Activated CD4-positive, CD25-positive, alpha-beta regulatory T cell treated with anti-CD3 and anti-CD28 coated beads, Interleukin-2, amount 50 U/mL, for 24 hours (primary cell): Measurements from ENCODE around the gene WDR87.

Experiments used
- ATAC-seq, 2 donors: fragments of 150-1000 bp; cut with Tn5 transposase; one replicate each; pipeline ENCODE4 v1.10.0; 2021; ENCODE audit warnings: mild to moderate bottlenecking in 1 of 2, moderate library complexity in 1 of 2

Gene WDR87

GRCh38 chr19:37905946-37906868 lies at the start of gene WDR87:
TSS of gene WDR87 (minus strand) at chr19:37906594. CDS start at chr19:37898239, 8,355 bp downstream.
- peak in 1 of 2 donors; percentile 12 for ATAC-seq

DNA sequence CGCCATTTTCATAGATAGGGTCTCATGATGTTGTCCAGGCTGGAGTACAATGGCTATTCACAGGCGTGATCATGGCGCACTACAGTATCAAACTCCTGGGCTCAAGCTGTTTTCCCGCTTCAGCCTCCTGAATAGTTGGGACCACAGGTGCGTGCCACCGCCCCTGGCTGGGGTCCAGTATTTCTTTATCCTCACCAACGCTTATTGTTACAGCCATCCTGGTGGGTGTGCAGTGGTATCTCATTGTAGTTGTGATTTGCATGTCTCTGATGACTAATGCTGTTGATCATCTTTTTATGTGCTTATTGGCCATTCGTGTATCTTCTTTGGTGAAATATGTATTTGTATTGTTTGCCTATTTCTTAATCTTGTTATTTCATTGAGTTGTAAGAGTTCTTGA lies 49.6 kb upstream of the WDR87 start:
- no peak for ATAC-seq

GRCh38 chr19:37954421-37954874 lies 48.1 kb upstream of the WDR87 start:
- no peak for ATAC-seq

- ATAC-seq, result no peak
Measured at GRCh38 chr19:37953918-37954303, 47.5 kb upstream of the WDR87 start.

DNA sequence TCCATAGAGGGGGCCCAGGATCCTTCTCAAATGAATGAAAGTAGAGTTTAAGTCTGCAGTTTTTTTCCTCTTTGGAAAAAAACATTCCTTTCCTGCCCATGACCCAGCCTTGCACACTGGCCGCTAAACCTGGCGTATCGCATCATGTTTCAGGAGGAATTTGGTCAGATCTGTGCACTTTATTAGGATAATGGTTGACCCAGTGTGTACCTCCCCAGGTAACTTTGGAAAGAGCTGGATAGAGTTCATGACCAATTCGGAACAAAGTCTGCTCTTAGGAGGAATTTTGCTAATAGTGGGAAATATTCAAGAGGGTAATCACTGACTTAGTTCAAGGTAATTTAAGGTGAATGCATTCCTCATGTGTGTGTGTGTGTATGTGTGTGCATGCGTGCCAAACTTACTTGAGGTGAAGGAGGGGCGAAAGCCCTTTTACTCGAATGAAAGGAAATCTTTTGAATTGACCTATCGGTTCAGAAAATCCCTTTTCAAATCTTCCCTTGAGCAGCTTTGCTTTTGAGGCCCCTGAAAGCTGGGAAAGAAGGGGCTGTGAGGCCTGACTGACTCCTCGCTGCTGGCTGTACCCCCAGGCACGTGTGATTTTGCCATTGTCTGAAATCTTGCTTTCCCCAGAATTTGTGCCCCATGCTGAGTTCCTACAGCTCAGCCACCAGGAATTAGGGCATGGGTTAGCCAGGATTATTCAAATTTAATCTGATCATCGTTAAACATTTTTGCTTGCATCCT lies 47.0 kb upstream of the WDR87 start:
- ATAC-seq, result no peak

- no peak for ATAC-seq
Measured at GRCh38 chr19:37951816-37952210, 45.4 kb upstream of the WDR87 start.

GRCh38 chr19:37950471-37951175 lies 44.2 kb upstream of the WDR87 start:
- ATAC-seq, result no peak

- no peak for ATAC-seq
Measured at GRCh38 chr19:37948362-37948761, 42.0 kb upstream of the WDR87 start.

DNA sequence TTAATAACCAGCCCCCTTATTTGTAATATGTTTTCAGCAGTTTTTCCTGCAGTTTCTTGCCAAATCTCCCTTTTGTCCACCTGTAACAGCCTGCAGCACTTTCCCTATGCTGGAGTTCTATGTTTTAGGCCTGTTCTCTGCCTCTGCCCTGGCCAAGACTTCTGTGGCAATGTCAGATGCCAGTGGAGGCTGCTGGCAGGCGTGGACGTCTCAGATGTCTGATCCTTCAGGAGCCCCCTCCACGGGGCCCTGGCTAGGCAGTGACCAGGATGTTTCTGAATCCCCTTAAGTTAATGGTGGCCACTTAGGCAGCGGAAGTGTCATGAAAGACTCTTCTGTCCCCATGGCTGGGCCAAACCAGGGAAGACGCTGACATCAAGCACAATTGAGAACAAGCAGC lies 41.4 kb upstream of the WDR87 start:
- ATAC-seq, result no peak

GRCh38 chr19:37946132-37946531 lies 39.7 kb upstream of the WDR87 start:
- ATAC-seq, result no peak

DNA sequence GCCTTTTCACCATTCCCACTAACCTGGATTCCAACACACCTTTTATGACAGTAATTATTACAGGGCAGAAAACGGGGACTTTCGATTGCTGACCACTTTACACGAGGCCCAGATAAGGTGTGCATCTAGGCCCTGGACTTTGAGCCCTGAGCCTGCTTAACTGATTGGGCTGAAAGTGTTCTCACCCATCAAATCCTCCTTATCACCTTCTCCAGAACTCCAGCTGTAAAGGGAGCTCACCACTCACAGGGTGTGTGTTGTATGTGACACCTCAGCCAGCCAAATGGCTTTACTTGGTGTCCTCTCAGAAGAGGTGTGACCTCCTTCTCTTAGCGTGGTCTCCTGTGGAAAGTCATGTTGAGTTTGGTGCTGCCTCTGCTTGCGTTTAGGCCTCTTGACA lies 37.1 kb upstream of the WDR87 start:
- ATAC-seq, result no peak

DNA sequence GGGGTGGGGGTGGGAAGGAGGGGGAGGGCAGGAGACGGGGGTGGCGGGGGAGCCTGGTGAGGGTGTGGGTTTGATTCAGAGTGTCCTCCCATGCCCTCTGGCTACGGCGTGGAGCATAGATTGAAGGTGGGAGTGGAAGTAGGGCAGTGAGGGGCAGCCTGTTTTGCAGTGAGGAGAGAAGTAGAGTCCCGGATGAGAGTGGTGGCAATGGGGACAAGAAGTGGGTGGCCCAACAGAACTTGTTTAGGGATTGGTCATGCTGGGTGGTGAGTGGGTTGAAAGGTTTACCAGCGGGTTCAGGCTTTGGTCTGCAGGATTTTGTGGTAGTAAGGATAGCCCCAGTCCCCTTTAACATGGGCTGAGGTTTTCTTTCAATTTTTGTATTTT lies 36.1 kb upstream of the WDR87 start:
- no peak for ATAC-seq

- no peak for ATAC-seq
Measured at GRCh38 chr19:37941782-37942515, 35.6 kb upstream of the WDR87 start.

- no peak for ATAC-seq
Measured at GRCh38 chr19:37938353-37938752, 32.0 kb upstream of the WDR87 start.

DNA sequence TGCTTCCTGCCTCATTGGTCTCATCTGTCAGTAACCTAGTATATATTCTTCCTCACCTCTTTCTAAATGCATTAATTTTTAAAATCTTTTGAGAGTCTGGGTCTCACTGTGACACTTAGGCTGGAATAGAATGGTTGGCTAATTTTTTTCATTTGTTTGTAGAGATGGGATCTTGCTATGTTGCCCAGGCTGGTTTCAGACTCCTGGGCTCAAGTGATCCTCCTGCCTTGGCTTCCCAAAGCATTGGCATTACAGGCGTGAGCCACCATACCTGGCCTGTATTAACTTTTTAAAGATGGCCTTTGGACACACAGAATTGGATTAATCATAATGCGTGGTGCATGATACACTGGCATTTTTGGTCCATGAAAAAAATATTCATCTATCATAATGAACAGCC lies 30.5 kb upstream of the WDR87 start:
- ATAC-seq, result no peak

DNA sequence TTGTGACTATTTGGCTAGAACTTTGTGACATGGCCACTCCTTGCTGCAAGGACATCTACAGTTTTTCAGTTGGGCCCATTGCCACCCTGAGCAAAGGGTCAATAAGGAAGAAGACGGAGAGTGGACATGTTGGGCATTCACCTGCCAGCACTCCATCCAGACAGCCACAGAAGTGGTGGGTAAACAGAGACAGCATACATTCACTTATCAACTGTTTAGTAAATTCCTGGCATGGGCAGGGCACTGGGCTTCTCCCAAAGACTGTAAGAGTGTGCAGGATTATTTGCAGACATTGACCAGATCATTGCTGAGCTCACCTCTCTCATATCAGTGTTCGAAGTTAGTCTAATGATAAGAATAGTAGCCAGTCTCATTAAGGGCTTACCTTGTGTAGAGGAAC lies 29.8 kb upstream of the WDR87 start:
- ATAC-seq, result no peak

DNA sequence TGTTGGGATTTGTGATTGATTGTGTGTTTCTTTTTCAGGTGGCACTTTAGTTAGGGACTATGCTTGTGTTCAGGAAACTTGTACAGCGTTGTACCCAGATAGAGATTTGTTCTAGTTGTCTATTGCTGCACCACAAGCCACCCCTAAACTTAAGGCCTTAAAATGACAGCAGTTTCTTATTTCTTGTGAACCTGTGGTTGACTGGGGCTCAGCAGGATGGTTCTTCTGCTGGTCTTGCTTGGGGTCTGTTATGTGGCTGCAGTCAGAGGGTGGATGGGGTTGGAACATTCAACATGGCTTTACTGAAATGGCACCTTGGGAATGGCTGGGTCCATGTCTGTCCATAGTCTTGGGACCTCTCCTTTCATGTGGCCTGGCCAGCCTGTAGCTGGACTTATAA lies 28.9 kb upstream of the WDR87 start:
- ATAC-seq, result no peak

DNA sequence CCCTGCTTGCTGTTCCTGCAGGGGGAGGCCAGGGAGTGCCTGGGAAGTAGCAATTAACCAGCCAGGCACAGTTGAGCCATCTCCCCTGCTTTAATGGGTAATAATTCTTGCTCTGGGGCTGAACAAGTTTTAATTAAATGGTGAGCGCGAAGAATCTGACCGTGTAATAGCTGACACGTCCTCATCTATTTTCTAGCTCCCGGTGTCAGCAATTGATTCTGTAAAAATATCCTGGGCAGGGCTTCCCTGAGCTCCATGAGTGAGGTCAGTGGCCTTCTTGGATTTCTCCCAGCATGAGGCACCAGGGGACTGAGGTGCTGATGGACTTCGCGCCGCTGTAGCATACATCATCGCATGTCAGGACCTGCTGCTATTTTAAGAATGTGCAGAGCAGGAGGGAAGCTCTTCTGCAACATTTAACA lies 27.6 kb upstream of the WDR87 start:
- no peak for ATAC-seq

GRCh38 chr19:37932985-37933936 lies 26.9 kb upstream of the WDR87 start:
- no peak for ATAC-seq

DNA sequence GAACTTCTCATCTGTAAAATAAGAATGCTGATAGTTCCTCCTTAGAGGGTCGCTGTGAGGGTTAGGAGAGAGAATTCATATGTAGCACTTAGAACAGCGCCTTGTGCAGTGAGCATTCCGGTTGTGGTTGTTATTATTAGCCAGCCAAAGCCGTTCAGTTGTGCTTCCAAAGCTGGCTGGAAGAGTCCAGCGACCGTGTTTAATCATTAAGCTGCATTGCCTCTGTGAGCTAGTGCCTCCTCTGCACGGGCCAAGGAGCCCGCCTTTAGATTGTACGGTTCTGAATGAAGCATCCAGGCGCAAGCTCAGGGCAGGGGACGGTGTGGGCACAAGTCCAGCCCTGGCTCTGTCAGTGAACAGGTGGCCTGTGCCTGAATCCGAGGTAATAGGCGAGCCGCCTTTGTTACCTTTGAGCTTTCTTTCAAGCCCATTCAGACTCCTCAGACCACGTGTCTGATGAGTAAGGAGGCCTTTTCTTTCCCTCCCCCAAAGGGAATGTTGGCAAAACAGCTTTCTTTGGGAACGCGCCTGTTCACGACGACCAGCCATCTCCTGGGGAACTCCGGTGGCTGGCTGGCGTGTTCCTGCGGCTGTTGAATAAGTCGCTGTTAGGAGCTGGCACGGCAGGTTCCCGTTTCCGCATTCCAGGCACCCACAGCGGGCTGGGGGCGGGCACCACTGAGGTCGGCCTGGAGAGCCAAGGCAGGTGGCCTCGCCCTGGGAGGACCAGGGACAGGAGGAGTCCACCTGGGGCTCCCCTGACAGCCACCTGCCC lies 25.7 kb upstream of the WDR87 start:
- no peak for ATAC-seq

DNA sequence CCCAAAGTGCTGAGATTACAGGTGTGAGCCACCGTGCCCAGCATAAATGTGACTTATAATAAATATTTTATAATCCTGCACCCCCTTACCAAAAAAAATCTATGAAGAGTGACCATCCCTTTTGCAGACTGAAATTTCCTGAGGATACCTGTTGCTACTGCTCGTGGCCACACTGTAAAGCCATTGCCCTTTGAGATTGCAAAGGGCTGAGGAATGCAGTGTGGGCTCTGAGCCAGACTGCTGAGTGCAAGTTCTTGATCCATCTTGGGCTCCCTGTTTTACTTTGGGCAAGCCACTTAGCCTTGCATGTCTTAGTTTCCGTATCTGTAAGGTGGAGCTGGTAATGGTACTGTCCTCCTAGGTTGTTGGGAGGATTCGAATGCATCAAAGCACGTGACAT lies 24.0 kb upstream of the WDR87 start:
- ATAC-seq, result no peak
